Stimulated activated CD4-positive, alpha-beta T cell treated with anti-CD3 and anti-CD28 coated beads, Interleukin-1b, Interleukin-23, amount 100 ng/mL, for 4 hours (primary cell): ENCODE results near the gene TENM3.

Source experiments
- DNase-seq, 2 donors: peaks; one replicate each; pipeline ENCODE4 v3.0.0-alpha.2; 2020; ENCODE audit warnings: low read depth in 2 of 2

Gene TENM3

DNA sequence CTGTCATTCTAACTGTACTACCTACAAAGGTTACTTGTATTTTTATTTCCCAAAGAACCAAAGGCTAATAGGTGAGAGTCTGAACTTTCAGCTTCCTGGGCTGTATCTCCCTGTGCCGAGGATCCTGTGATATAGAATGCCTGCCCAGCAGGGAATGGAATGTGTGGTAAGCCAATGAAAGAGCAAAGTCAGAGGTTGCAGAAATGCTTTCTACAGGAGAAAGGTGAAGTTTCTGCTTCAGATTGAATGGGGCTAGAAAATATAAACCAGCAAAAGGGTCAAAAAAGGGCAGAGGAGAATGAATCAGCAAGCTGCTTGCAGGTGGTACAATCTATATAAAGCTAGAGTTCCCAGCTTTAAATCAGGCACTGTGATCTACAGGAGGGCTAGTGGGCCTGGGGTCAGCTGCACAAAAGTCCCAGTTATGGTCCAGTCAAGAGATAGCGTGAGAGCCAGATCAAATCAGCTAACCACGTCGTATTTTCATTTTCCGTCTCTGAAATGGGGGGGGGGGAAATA lies 527.9 kb downstream of the TENM3 start:
- no peak for DNase-seq

DNA sequence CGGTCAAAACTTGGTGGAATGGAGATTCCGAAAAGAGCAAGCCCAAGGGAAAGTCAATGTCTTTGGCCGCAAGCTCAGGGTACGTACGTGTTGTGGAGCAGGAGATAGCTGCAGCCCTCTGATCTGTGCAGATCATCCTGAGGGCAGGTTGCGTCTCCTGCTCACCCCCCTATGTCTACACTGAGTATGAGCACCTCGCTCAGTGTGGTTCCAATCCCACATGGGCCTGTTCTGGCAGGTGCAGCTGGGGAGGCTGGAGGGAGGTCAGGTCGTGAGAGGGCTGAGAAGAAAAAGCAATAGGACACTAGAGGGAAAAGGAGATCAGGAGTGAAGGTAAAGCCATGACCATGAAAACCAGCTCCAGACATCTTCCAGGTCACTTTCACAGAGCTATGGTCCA lies 531.9 kb downstream of the TENM3 start:
- DNase-seq, result no peak

DNA sequence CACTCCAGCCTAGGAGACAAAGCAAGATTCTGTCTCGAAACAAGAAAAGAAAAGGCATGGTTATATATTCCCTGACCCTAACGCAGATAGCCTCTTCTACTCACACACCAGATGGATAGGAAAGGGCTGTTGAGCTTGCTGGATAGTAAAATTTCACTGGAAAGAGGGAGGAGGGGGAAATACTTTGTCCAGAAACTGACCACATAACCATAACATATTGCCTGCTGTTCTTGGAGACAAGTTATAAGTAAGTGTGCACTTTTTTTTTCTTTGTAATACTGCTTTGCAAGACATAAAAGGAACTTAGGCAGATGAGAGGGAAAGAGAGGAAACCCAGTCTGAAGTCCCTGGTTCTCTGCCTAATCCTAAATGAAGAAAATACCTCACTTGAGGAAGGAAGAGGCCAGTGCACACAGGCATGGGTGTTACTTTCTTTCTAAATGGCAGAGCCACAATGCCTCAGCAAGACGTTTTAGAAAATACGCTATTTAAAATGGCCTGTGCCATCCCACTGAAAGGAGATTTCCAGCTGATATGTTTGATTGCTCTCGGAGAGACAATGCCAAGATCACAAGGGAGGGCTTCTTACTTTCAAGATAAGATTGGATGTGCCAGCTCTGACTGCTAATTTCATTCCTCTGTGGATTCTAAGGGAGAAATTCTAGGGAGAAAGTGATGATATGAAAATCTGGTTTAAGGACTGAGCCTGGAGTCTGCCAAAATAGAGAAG lies 533.3 kb downstream of the TENM3 start:
- DNase-seq, result no peak

DNA sequence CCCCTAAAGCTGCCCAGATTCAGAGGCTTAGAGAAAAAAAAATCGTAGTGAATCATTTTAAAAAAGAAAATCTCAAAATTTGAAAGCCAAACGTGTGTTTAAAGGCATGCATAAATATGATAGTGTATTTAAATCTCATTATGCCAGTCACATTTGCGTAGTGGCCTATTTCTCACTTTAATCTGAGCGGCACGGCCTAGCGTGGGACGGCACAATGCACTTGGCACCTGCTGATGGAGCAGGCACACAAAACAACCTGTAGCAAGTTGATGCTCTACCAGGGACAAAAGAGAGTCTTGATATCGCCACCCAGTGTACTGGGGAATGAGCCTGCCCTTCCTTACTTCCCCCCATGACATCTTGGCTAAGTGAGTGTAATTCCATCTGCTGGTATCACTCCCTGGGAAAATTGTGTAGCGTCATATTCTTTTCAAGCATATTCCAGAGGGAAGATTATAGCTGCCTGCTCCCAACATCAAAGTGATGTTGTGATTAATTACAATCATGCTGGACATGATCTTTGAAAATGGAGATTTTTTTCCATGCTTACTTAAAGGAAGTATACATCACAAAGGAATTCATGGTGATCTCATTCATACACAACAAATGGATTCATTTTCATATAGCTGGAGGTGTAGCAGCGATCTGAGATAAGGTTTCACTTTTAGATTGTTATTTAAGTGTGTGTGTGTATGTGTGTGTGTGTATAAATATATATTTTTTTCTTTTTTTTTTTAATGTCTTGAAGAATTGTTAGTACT lies 535.2 kb downstream of the TENM3 start:
- no peak for DNase-seq

GRCh38 chr4:182786991-182787390 lies 543.8 kb downstream of the TENM3 start:
- no peak for DNase-seq

DNA sequence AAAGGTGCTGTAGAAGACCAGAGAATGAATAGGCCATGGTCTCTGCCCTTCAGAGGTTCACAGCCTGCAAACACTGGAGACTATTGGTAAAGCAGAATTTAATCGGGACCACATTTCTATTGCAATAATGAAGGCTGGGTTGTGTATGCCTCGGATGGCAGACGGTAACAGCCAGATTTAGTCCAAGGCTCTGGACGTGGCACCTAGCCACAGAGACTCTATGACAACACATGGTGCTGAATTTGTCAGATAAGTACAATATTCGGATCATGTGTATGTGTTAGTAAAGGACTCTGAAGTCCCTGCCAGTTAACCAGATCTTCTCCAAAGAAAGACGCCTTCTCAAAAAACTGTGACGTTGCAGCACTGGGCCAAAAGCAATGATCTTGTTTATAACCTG lies 545.0 kb downstream of the TENM3 start:
- DNase-seq, result no peak

- DNase-seq, result no peak
Observed at GRCh38 chr4:182789529-182789928, 546.3 kb downstream of the TENM3 start.

DNA sequence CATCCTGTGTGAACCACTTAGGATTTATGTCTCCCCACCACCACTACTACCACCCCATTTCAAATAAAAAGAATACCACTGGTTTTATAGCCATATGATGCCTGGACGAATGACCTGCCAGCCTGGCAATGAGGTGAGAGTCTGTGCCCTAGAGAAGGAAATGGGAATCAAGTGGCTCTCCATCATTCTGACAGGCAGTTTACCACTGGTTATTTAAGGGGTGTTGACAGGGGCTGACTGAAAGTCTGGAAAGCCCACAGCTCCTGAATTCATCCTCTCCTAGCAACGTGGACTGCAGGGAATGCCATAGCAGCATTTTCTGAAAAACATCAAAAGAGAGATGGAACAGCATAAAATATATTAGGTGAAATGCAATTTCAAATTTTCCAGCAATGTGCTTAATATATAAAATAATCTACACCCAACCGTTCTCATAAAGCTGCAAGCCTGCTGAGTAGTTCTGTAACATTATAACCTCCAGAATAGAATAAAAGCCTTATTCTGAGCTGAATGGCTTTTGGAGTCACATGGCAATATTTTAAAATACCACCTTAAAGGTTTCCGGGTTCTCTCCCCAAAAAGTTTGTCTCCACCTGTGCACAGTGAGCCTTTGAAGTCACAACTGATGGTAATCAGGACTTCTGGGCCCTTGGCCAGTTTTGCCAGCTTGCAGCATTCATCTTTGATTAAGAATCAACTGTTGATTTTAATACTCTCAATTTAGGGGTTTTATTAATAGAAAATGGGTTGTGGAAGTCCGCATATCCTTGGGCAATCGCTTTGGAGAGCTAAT lies 552.4 kb downstream of the TENM3 start:
- DNase-seq, result no peak

DNA sequence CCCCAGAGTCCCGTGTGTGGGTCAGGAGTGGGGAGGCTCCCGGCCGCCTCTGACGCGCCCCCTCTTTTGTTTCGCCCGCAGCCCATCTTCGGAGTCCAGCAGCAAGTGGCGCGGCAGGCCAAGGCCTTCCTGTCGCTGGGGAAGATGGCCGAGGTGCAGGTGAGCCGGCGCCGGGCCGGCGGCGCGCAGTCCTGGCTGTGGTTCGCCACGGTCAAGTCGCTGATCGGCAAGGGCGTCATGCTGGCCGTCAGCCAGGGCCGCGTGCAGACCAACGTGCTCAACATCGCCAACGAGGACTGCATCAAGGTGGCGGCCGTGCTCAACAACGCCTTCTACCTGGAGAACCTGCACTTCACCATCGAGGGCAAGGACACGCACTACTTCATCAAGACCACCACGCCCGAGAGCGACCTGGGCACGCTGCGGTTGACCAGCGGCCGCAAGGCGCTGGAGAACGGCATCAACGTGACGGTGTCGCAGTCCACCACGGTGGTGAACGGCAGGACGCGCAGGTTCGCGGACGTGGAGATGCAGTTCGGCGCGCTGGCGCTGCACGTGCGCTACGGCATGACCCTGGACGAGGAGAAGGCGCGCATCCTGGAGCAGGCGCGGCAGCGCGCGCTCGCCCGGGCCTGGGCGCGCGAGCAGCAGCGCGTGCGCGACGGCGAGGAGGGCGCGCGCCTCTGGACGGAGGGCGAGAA lies 556.5 kb downstream of the TENM3 start:
- no peak for DNase-seq

DNA sequence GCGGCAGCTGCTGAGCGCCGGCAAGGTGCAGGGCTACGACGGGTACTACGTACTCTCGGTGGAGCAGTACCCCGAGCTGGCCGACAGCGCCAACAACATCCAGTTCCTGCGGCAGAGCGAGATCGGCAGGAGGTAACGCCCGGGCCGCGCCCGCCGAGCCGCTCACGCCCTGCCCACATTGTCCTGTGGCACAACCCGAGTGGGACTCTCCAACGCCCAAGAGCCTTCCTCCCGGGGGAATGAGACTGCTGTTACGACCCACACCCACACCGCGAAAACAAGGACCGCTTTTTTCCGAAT lies 557.0 kb downstream of the TENM3 start:
- no peak for DNase-seq

- no peak for DNase-seq
Observed at GRCh38 chr4:182801636-182802035, 558.4 kb downstream of the TENM3 start.

- DNase-seq, result no peak
Observed at GRCh38 chr4:182802621-182803020, 559.4 kb downstream of the TENM3 start.

DNA sequence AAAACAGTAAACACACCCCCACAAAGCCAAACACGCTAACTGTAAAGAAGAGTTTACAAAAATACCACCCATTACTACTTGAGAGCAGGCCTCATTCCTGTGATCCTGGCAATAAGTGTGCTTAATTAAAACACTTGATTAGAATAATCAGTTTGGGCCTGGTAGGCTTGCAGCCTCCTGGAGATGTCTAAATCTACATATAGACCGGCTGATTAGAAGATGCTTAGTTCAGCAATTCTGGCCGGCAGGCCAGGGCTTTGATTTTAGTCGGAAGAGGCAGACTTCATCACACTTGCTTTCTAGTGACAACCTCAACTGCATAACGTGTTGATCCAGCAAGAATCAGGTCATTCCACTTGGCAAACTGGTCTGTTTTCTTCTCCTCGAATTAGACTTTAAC lies 560.0 kb downstream of the TENM3 start:
- no peak for DNase-seq

GRCh38 chr4:182804131-182804530 lies 560.9 kb downstream of the TENM3 start:
- DNase-seq, result no peak

DNA sequence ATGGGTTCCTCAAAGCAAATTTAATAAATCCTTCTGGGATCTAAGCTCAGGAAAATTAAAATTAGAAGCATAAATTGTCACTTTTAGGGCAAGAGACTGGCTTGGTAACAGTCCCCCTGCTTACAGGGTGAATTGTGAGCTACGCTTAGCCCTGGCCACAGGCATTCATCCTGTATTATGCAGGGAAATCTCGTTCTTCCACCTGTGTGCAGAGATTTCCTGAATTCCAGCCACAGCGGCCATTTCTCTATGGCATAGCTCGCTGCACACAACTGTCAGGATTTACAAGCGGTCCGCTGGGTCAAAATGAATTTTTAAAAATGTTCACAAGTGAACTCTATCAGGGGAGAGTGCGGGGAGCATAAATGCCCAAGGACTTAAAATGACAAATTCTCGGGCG lies 562.1 kb downstream of the TENM3 start:
- DNase-seq, result no peak

DNA sequence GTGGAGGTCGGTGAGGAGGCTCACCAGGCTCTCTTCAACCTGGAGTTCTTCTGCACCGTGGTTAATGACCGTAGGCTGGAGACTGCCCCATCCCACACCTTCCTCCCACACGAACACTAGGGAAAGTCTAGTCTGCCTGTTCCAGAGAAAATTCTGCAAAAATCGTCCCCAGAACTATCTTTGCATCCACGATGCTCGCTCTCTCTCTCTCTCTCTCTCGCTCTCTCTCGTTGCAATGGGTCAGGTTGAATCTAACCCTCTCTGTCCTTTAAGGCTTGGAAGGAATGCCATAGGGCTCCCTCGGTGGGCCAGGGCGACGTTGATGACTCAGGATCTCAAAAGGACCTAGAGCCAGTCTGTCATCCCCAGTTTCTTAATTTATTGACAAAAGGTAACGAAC lies 562.5 kb downstream of the TENM3 start:
- DNase-seq, result no peak

DNA sequence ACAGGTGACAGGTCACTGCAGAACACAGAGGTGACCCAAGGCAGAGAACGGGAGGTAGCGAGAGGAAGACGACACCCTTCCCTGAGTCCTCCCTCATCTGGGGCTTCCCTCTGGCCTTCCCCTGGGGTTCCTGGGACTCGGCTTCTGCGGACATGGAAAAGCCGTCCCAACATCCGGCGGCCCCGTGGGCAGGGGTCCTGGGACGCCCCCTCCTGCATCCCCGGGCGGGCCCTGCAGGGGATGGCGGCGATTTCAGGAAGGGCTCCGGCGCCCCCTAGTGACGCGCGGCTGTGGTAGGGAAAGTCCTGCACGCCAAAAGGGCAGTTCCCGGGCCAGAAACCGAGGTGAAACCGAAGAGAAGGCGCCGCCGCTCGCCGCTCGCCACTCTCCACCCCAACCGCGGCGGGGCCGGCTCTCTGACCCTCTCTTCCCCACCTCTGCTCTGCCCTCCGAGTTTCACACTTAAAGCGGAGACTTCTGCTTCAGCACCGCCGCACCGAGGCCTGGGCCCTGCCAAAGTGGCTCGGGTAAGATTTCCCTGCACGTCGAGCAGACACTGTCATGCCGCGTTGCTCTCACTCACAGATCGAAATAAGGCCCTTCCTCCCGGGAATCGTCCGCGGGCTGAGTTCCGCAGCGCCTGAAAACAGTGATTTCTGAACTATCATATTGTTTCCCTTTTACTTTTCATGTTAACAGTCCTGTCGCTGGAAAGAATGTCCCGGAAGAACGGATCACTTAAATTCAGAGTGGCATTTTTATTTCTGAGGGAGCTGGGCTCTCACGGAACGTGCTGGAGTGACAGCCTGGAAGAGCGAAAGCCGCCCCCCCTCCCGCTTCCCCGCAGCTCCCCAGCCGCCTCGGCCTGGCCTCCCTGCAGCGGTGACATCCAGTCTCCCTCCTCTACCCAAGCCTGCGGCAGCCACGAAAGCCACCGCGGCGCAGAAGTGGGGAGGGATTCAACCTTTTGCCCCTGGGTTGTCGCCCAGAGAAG lies 563.4 kb downstream of the TENM3 start:
- DNase-seq, result peak; percentile 39 to 62

GRCh38 chr4:182807346-182807745 lies 564.1 kb downstream of the TENM3 start:
- no peak for DNase-seq

DNA sequence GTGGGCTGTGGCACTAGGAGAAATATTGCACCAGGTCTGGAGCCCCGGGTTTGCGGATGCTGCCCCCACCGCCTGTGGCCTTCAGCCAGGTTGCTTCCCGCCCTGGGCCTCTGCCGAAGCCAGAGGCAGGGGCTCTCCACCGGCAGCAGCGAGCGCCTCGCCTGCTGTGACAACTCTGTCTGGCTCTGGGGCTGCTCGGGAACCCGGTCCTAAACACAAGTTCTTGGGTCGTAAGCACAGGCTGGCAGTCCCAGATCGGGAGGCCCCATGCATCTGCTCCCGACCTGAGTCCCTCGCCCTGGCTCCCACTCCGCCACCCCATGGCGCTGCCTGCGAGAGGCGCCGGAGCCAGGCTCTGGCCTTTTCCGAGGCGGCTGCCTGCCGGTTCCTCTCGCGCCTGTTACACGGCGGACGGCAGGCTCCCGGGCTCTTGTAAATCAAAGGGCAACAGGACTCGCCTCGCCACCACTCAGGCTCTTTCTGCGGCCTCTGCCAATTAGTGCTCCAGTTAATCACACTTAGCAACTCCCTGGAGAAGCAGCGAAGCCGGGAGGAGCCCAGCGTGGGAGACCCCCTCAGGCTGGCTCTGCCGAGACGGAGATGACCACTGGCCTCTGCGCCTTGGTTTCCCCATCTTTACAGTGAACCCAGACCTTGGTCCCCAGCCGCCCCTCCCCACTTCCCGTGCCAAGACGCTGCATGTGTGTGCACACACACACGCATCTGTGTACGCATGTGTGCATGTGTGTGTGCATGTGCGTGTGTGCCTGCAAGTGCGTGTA lies 564.8 kb downstream of the TENM3 start:
- no peak for DNase-seq
